Effector memory CD8-positive, alpha-beta T cell (primary cell): Measurements from ENCODE around the gene HOXB1.
"Not testable (repeated sequence)": the region's sequence is repeated elsewhere in the genome, so short reads cannot be mapped to it uniquely, and the experiment has no call there.

Experiments
- ATAC-seq: fragments of 150-1000 bp; cut with Tn5 transposase; replicated peaks from 2 replicates; pipeline ENCODE4 v1.10.0; 2021; ENCODE audit warnings: mild to moderate bottlenecking, moderate library complexity
- DNase-seq, 3 experiments: peaks; one replicate each; pipeline ENCODE4 v3.0.0; 2021
- H3K27ac Mint-ChIP-seq, 2 donors: one replicate each; pipeline ENCODE4 v1.8.0; 2022; ENCODE audit warnings: mild to moderate bottlenecking in 2 of 2, mixed read lengths in 2 of 2, moderate library complexity in 2 of 2
- H3K27me3 Mint-ChIP-seq, 2 donors: one replicate each; pipeline ENCODE4 v1.8.0; 2022; ENCODE audit warnings: mixed read lengths in 2 of 2
- H3K36me3 Mint-ChIP-seq: one replicate; pipeline ENCODE4 v1.8.0; 2022; ENCODE audit warnings: mild to moderate bottlenecking, moderate library complexity, mixed read lengths; ENCODE audit not compliant: insufficient read depth
- H3K4me1 Mint-ChIP-seq, 2 donors: one replicate each; pipeline ENCODE4 v1.8.0; 2022; ENCODE audit warnings: low read depth in 2 of 2, mixed read lengths in 2 of 2
- H3K4me3 Mint-ChIP-seq, 2 donors: one replicate each; pipeline ENCODE4 v1.8.0; 2022; ENCODE audit warnings: mild to moderate bottlenecking in 2 of 2, mixed read lengths in 2 of 2, moderate library complexity in 2 of 2
- H3K9me3 Mint-ChIP-seq, 2 donors: one replicate each; pipeline ENCODE4 v1.8.0; 2022; ENCODE audit warnings: mixed read lengths in 2 of 2

The HOXB1 gene

DNA sequence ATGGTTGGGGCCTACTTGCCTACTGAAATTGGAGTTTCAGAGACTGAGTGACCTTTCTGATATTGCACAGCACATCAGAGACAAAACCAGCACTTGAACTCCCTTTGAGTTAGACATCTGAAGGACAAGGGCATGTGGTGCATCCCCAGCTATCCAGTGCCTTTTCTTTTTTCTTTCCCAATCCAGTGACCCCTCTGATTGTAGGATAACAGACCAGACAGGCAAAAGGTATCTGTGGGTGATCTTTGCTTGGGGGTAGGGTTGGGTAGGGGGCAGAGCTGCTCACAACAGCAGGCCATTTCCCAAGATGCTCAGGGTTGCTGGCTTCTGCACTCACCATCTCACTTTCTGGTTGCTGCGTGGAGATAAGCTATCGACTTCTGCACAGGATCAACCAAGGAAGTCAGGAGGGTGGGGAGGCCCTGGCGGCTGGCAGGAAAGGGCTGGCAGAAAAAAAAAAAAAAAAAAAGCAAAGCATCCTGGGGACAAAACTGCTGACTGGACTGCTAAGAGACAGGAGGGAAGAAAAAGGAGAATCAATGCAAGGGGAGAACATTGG is 42.2 kb downstream of the HOXB1 start:
- H3K27me3 Mint-ChIP-seq: peaks cover 0 to 12% of the 10 kb centered on the region in 2 donors
- no peak overlapping the region for H3K27ac Mint-ChIP-seq
- no peak overlapping the region for H3K4me3 Mint-ChIP-seq
- no peaks in the 10 kb centered on the region for H3K9me3 Mint-ChIP-seq
- peaks cover 0 to 2% of the 10 kb centered on the region in 2 donors for H3K4me1 Mint-ChIP-seq
- DNase-seq (no peak), ATAC-seq (no peak)
- H3K36me3 Mint-ChIP-seq: no peaks in the 10 kb centered on the region

DNA sequence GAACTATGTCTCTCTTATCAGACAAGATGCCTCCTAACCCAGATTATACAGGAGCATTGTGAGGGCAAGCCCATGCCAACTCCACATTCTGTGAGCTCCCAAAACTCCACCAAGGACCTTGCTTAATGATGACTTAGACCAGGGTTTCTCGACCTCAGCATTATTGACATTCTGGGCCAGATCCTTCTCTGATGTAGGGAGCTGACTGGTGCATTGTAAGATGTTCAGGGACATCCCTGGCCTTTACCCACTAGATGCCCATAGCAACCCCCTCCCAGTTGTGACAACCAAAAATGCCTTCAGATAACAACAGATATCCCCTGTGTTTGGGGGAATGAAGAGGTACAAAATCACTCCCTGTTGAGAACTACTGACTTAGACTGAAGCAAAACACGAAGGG is 43.6 kb downstream of the HOXB1 start:
- ATAC-seq: no peak
- Mint-ChIP-seq H3K27me3 (peaks cover 0 to 12% of the 10 kb centered on the region in 2 donors), H3K36me3 (no peaks in the 10 kb centered on the region), H3K4me3 (no peak overlapping the region), H3K9me3 (no peaks in the 10 kb centered on the region), H3K27ac (no peak overlapping the region), H3K4me1 (no peaks in the 10 kb centered on the region)
- no peak for DNase-seq

DNA sequence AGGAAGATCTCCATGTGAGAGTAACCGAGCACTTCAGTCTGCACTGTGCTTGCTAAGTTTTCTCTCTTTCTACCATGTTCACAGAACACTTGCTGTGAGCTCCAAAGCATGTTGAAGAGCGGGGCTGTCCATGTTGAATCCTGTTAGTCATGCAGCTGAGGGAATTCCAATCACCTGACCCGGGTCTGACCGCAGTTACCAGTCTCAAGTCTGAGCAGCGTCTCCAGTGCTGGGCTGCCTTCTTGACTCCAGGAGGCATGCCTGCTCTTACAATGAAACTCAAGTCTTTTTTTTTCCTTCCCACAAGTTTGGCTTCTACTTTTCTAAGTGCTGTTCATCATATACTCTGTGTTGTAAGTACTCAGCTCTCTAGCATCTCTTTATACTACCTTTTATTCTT is 44.3 kb downstream of the HOXB1 start:
- H3K36me3 Mint-ChIP-seq: no peaks in the 10 kb centered on the region
- ATAC-seq: no peak
- no peak overlapping the region for H3K27ac Mint-ChIP-seq
- no peak for DNase-seq
- peaks cover 0 to 12% of the 10 kb centered on the region in 2 donors for H3K27me3 Mint-ChIP-seq
- no peaks in the 10 kb centered on the region for H3K4me1 Mint-ChIP-seq
- H3K4me3 Mint-ChIP-seq: no peak overlapping the region
- no peaks in the 10 kb centered on the region for H3K9me3 Mint-ChIP-seq

DNA sequence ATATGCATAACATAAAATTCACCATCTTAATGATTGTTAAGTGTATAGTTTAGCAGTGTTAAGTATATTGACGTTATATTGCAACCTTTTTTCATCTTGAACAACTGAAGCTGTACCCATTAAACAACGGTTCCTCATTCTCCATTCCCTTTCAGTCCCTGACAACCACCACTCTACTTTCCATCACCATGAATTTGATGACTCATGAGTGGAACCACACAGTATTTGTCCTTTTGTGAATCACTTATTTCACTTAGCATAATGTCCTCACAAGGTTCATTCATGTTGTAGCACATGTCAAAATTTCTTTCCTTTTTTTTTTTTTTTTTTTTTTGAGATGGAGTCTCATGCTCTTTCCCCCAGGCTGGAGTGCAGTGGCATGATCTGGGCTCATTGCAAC is 46.0 kb downstream of the HOXB1 start:
- no peak overlapping the region for H3K4me3 Mint-ChIP-seq
- no peaks in the 10 kb centered on the region for H3K9me3 Mint-ChIP-seq
- H3K36me3 Mint-ChIP-seq: no peaks in the 10 kb centered on the region
- DNase-seq: no peak
- H3K27ac Mint-ChIP-seq: no peak overlapping the region
- peaks cover 0 to 12% of the 10 kb centered on the region in 2 donors for H3K27me3 Mint-ChIP-seq
- no peaks in the 10 kb centered on the region for H3K4me1 Mint-ChIP-seq
- ATAC-seq: no peak

DNA sequence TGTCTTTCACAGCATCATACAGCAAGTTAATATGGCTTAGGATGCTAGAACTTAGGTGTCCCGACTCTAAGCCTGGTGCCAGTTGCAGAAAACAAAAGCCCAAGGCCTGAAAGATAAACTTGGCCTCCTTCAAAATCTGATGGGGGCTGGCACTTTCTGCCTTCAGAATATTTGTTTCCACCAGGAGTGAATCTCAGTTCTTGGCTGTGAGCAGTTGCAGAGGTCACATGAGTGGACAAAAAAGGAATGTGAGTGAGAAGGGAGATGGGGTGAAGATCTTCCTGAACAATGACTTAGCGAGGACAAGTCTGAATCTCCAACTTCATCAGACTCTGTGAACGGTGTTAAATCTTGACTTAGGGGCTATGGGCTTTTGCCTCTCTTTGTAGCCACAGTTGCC is 46.6 kb downstream of the HOXB1 start:
- ATAC-seq (no peak), DNase-seq (no peak)
- Mint-ChIP-seq H3K27me3 (peaks cover 0 to 12% of the 10 kb centered on the region in 2 donors), H3K4me3 (no peak overlapping the region), H3K9me3 (no peaks in the 10 kb centered on the region), H3K36me3 (no peaks in the 10 kb centered on the region), H3K27ac (no peak overlapping the region), H3K4me1 (no peaks in the 10 kb centered on the region)

DNA sequence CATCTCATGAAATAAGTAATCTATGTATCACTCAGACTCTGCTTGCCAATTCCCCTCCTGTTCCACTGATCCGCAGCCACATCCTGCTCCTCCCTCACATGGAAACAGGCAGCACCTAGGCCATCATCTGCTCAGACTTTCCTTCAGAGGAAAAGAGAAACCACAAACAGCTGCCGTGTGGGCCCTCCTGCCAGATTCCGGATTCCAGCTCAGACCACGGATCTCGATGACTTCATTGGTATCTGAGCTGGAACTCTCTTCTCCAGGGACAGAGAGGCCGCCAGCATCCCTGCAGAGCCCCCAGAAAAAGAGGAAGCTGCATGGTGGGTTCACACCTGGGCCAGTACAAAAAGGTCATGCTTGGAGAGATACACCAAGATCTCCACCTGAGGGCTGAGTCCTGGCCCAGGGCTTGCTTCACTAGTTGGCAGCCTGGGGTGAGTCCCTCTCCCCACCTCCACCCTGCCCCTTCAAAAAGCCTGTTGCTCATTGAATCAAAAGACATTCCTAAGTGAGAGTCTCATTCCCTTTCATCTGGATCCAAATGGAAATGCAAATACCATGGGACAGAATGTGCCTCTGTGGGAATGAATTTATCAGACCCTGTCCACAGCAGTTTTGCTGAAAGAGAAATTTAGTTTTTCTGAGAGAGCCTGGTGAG is 47.2 kb downstream of the HOXB1 start:
- ATAC-seq: no peak
- no peak for DNase-seq
- H3K27ac Mint-ChIP-seq: peak overlapping the region; percentile 13 to 38
- H3K9me3 Mint-ChIP-seq: no peaks in the 10 kb centered on the region
- peaks cover 0 to 12% of the 10 kb centered on the region in 2 donors for H3K27me3 Mint-ChIP-seq
- peaks cover 3 to 4% of the 10 kb centered on the region in 2 donors for H3K4me1 Mint-ChIP-seq
- no peak overlapping the region for H3K4me3 Mint-ChIP-seq
- H3K36me3 Mint-ChIP-seq: no peaks in the 10 kb centered on the region

DNA sequence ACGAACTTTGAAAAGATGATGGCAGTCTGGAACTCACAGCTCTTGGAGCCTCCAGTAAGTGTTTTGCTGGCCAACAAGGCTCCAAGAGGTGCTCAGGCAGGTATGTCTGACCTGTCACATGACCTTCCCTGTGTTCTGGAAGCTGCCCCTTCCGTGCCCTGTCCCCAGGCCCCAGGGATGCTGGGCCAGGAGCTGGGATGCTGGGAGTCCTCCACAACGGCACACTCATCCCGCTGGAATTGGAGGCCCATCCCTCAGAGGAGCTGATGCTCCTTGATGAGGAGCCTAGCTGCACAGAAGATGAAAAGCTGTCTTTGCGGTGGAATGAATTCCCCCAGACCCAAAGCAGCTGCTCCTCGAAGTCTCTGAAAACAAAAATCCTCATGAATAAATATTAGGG is 47.8 kb downstream of the HOXB1 start:
- H3K36me3 Mint-ChIP-seq: no peaks in the 10 kb centered on the region
- H3K4me3 Mint-ChIP-seq: no peak overlapping the region
- peak overlapping the region; percentile 13 to 38 for H3K27ac Mint-ChIP-seq
- H3K9me3 Mint-ChIP-seq: no peaks in the 10 kb centered on the region
- peaks cover 5 to 9% of the 10 kb centered on the region in 2 donors for H3K4me1 Mint-ChIP-seq
- no peak for DNase-seq
- ATAC-seq: no peak
- H3K27me3 Mint-ChIP-seq: peaks cover 0 to 12% of the 10 kb centered on the region in 2 donors

DNA sequence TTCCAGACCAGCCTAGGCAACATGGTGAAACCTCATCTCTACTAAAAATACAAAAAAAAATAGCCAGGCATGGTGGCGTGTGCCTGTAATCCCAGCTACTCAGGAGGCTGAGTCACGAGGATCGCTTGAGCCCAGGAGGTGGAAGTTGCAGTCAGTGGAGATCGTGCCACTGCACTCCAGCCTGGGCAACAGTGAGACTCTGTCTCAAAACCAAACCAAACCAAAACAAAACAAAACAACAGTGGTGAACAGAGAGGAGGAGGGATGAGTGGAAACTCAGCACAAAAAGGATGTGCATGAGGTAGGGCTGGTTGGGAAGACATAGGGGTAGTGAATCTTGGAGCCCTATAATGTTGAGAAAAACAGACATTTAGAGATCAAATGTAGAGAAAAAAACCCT is 48.5 kb downstream of the HOXB1 start:
- H3K27me3 Mint-ChIP-seq: peaks cover 0 to 11% of the 10 kb centered on the region in 2 donors
- not testable (repeated sequence) for H3K9me3 Mint-ChIP-seq, H3K4me3 Mint-ChIP-seq, DNase-seq, H3K36me3 Mint-ChIP-seq, H3K4me1 Mint-ChIP-seq, H3K27ac Mint-ChIP-seq, ATAC-seq

DNA sequence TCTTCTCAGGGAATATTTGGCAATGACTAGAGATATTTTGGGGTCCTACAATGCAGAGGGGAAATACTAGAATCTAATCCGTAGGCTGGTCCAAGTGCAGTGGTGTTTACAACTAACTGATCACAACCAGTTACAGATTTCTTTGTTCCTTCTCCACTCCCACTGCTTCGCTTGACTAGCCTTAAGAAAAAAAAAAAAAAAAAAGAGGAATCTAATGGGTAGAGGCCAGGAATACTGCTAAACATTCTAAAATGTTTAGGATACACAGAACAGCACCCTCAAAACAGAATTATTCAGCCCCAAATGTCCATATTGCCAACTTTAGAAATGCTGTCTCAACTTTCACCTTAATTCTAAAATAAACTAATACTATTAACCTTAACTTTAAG is 51.8 kb downstream of the HOXB1 start:
- no peaks in the 10 kb centered on the region for H3K9me3 Mint-ChIP-seq
- DNase-seq (no peak), ATAC-seq (no peak)
- H3K27ac Mint-ChIP-seq: peak overlapping the region in 1 of 2 donors; percentile 77
- peaks cover 9 to 10% of the 10 kb centered on the region in 2 donors for H3K4me1 Mint-ChIP-seq
- H3K27me3 Mint-ChIP-seq: no peaks in the 10 kb centered on the region
- H3K4me3 Mint-ChIP-seq: no peak overlapping the region
- H3K36me3 Mint-ChIP-seq: no peaks in the 10 kb centered on the region
